HG03196 (cell line): ENCODE data around the gene MZT2B.
"Not testable (repeated sequence)": the region's sequence is repeated elsewhere in the genome, so short reads cannot be mapped to it uniquely, and the experiment has no call there.

Source experiments
- ATAC-seq: cut with Tn5 transposase; IDR thresholded peaks from one replicate; pipeline ENCODE4 v1.9.1; 2021; ENCODE audit not compliant: unreplicated experiment

MZT2B gene, protein sequence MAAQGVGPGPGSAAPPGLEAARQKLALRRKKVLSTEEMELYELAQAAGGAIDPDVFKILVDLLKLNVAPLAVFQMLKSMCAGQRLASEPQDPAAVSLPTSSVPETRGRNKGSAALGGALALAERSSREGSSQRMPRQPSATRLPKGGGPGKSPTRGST

DNA sequence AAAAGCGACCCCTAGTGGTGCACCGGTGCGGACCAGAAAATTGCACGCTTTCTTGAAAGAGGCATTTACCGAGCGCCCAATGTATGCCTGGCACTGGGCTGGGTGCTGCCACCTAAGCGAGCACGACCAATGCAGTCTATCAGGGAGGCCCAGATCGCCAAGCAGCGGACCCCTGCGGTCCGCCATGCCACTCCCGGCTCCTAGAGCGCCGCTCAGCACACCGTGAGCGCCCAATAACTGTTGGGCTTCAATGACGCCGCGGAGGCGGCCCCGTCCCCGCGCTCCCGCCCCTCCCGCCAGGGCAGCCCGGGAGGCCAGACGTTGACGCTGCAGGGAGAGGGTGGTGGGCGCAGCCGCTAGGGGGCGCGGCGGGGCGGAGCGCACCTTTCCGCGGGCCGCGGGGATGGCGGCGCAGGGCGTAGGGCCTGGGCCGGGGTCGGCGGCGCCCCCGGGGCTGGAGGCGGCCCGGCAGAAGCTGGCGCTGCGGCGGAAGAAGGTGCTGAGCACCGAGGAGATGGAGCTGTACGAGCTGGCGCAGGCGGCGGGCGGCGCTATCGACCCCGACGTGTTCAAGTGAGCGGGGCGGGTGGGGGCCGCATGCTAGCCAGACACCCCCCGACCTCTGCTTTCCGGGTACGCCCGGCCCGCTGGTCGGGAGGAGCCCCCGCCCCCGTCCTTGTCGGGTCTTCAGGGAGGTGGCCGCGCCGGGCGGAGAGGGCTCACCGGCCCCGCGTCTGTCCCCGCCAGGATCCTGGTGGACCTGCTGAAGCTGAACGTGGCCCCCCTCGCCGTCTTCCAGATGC, at the start of gene MZT2B:
TSS of gene MZT2B (plus strand) at position 383 of the 803 bp plus-strand sequence. CDS start at position 404, 21 bp downstream.
- peak; percentile 78 for ATAC-seq

DNA sequence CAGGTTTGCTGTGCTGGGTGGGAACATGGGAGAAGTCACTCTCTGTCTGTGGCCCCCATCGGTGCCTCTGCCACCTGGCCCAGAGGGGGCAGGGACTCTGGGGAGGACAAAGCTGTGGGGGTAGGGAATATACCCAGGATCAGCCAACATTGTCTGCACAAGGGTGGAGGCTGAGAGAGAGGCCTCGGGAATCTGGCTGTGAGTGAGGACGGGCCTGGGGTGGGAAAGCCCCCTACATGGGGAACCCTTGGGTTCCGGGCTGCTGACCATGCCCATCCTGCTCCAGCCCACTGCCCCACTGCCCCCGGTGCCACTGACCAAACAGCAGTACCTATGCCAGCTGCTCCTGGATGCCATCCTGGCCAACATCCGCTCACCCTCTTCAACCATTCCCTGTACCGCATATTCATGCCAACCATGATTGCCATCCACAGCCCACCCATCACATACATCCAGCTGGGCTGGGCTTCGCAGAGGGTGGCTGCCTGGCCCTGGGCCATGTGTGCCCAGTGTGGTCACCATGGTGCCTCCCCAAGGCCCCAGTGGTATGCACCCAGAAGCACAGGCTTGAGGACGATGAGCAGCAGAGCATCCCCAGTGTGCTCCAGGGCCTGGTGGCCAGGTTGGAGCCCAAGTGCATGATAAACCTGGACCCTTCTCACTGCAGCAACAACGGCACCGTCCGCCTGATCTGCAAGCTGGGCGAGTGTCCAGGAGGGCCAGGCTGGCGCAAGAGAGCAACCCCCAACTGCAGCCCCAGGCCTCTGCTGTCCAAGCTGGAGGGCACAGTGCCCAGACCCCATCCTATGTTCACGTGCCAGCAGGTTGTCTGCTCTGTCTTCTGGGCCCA, 46.1 kb upstream of the MZT2B start:
- no peak for ATAC-seq

DNA sequence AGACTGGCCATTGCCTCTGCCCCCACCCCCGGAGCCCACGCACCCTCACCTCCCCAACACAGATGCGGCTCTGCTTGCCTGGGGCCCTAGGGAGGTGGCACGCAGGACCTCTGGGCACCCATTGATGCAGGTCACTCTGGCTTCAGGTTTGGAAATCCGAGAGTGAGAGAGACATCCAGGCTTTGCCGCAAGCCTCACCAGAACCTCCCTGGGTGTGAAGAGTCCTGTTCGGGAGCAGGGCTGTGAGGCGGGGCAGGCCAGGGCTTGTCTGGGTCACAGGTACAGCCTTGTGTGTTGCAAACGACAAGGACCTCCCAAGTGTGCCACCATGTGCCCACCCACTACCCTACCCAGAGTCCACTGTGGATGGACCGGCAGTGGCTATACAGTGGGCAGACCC, 45.5 kb upstream of the MZT2B start:
- not testable (repeated sequence) for ATAC-seq

DNA sequence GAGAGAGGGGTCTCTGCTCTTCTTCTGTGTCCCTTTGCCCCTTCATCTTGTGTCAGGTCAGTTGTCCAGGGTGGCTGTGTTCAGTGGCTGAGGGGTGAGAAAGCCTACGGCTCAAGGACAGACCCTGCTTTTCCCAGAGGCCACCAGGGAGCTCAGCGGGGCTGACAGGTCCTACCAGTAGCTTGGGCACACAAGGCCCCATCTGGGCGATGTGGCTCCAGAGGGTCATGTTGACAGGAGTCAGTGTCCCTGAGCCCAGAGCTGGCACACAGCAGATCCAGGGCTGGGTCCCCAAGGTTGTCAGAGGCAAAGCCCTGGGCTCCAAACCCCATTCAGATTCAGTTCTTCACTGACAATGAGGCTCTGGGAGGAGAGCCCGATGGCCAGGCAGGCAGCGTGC, 44.9 kb upstream of the MZT2B start:
- not testable (repeated sequence) for ATAC-seq

DNA sequence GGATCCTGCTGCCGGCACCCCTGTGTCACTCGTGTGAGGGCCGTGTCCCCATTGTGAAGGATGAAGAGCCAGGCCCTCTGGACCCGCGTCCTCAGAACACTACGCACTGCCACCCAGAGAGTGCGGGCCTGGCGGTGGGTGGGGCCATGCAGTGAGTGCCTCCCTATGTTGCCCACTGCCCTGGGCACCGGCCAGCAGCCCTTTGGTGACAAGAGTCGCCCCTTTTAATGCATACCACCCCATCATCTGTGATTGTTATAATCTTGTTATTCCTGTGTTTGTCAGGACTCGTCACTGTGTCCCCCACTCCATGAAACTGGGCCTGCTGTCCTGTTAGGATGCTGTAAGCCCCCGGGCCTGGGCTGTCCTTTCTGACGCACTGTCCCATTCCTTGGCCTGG, 43.7 kb upstream of the MZT2B start:
- not testable (repeated sequence) for ATAC-seq

DNA sequence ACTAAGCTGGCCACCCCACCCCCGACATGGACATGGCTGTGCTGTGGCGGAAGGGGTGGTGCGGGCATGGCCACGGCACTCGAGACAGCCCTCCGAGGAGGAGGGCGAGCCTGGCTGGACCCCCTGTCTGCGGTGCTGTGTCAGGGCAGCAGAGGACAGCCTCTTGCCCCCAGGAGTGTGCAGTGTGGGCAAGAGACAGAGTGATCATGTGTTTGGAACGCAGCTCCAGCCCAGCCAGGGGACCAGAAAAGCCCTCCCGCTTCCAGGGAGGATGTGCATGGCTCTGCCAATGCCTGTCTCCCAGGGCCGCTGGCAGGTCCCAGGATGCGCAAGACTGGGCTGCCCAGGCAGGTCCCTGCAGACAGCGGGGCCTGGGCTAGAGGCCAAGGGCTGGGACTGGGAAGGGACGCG, 43.2 kb upstream of the MZT2B start:
- not testable (repeated sequence) for ATAC-seq

DNA sequence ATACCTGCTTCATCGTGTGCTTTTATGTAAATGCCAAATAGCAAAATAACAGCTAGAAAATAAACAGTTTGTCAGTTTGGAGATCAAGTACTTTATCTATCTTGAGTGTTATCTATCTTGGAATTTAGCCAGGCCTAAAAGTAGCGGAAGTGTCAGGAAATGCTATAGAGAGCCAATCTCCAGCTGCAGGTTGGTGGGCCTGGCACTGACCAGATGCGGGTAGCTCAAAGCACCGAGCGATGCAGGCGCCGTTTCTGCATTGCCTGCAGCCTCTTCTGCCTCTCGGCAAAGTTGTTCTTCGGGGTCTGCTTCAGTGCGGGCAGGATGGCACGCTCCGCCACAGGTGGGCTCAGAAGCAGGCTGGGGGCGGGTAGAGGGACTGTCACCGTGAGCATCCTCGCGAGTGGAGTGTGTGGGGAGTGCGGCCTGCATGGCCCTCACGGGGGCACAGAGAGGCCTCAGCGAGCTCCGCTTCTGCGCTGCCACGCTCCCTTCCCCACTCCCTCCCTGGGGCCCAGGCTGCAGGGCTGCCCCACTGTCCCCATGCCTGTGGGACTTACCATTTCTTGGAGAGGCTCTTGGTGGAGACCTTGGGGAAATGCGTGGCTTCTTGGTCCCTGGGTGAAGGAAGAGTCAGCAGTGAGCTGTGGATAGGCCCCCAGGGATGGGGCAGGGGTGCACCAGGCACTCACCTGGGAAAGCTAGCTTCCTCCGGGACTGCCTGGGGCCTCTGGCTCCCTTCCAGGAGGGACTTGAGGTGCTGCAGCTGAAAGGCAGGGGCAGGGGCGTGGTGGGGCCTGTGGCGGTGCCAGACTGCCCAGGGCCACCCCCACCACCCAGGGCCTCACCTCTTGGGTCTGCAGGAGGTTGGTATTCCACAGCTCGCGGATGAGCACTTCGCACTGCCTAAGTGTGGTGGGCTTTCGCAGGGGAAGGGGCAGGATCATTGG, 42.5 kb upstream of the MZT2B start:
- ATAC-seq: not testable (repeated sequence)

DNA sequence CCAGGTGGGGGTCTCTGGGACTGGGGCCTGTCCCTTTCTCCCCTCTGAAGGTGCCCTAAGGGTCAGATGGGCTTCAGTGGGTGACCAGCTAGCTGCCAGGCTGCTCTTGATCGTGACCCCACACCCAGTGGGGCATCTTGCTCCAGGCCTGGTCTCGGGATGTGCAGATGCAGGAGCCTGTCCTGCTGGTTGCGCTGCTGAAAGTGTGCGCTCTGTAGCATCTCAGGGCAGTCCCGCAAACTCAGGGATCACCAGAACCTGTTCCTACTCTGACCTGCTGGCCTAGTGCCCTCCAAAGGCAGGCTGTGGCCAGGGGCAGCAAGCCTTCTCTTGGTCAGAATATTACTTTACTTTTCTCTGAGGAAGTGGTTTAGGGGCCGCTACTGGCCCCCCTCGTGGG, 41.5 kb upstream of the MZT2B start:
- not testable (repeated sequence) for ATAC-seq

DNA sequence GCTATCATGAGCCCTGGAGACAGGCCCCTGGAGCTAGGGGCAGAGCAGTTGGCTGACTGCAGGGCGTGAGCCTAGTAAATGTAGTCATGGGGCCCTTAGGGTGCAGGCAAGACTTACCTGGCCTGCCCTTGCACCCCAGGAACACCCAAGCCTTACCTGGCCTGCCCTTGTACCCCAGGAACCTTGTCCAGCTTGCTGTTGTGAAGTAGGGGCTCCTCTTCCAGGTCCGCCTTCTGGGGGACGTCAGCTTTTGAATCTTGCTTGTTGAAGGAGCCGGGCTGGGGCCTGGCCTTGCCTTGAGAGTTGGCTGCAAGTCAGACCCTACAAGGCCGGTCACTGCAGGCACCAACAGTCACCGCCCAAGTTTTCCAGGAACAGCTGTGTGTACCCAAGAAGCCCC, 41.1 kb upstream of the MZT2B start:
- not testable (repeated sequence) for ATAC-seq

DNA sequence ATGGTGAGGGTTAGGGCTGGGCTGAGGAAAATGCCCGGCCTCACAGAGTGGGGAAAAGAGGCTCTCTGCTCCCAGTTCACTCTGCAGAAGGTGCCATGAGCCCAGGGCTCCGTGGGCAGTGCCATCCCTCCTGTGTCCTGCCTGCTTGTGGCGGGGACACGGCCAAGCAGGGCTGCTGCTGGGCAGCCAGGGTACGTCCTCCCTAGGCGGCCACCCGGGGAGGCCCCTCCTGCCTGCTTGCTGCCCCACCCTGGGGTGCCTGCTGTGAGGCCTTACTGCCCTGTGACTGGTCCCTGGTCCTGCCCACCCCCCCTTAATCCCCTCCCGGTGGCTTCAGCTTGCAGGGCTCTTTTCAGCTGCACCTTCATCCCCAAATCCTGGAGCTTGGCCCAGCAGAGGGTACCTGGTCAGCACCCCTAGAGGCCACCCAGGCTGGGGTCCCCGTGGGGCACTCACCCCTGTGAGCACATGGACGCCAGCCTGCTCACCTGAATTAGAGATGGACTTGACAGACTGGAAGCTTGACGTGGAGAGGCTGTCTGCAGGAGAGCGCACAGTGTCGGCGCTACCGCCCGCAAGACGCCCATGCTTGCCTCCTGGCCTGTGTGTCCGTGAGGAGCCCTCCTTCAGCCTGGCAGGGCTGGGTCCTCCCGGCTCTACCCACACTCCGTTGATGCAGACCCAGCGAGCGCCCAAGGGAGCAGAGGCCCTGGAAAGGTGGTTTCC, 40.3 kb upstream of the MZT2B start:
- not testable (repeated sequence) for ATAC-seq

DNA sequence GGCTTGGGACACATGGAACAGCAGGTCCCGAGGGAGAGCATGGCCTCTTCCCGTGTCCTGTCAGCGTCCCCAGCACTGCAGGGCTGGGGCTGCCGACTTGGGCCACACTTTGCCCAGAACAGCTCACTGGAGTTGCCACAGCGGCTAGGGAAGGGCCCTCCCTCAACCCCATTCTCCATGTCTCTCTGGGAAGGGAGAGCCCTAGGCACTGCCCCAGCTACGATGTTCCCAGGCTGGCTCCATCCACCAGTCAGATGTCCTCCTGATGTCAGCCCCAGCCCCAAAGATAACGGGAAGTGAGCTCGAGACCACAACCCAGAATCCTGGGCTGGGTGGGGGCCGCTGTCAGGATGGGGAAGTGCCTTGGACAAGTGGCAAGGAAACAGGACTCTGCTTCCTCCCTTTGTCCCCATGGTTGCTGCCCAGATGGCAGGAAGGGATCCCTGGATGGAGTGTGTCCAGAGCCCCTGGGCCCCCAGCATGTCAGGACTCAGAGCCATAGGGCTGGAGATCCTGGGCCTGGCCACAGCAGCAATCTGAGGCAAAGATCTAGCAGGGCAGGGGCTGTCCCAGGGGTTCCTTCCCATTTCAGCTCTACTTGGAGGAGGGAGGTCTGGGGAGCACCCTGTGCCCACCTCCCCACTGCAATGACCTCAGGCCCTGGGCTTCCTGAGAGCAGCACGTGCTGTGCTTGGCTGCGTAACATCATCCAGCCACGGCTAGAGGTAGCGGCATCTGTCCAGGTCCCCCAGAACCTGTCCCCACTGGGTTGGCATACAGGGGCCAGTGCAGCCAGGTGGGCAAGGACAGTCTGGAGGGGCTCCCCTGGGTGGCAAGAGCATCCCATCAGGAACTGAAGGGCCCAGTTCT, 39.4 kb upstream of the MZT2B start:
- not testable (repeated sequence) for ATAC-seq

DNA sequence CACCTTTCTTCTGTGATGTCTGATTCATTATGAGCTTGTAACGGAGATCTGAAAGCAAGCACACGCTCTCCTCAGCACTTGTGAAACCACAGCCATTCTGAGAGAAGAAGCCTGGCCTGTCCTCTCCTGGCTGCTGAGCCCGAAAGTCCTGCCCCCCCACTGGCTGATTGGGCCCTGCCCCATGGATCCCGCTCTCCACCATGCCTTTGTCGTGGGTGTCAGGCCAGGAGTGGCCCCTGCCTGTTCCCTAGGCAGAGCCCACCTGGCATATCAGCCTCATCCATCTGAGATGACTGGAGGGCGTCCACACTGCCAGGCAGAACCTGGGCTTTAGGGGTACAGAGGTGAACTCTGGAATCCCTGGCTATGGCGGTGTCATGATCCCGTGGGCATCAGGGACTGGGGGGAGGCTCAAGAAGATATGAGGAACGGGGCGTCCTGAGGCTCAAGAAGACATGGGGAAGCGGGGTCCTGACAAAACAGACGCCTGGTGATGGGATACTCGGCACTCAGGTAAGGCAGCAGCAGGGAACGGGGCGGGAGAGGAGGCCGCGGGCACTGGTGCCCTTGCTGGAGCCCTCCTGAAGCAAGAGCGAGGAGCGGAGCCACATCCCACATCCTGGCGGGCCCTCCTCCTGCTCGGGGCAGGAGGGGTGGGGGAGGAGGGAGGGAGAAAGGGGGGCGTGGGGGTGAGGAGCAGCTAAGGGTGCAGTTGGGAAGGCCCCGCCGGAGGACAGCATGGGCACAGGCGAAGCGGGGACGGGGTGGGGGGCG, 38.6 kb upstream of the MZT2B start:
- not testable (repeated sequence) for ATAC-seq

DNA sequence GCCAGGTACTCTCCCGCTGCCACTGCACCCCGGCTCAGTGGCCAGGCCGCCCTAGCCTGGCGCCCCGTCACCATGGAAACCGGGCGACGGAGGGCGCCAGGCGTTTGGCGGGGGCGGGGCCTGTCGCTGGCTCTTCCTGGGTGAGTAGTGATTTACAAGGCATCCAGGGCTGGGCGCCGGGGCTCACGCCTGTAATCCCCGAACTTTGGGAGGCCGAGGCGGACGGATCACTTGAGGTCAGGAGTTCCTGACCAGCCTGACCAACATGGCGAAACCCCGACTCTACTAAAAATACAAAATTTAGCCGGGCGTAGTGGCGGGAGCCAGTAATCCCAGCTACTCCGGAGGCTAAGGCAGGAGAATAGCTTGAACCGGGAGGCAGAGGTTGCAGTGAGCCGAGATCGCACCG, 37.1 kb upstream of the MZT2B start, which contains the start of gene CCDC74B:
TSS of gene CCDC74B (minus strand) at position 107 of the 409 bp plus-strand sequence. CDS start 116 bp downstream, outside the sequence.
- ATAC-seq: peak; percentile 92

DNA sequence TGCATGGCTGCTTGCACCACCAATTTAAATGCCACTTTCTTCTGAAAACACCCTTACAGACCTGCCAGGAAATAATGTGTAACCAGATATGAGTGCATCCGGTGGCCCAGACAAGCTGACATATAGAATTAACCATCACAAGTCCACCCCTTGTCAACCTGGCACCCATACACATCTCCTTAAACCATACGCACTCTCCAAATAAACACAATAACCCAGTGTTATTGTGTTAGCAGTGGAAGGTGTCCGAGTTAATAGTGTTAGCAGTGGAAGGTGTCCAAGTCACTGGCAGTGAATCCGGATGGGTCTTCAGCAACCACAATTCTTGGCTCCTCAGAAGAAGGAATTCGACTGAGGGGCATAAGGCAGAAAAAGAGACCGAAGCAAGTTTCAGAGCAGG, 33.5 kb upstream of the MZT2B start:
- ATAC-seq: not testable (repeated sequence)

DNA sequence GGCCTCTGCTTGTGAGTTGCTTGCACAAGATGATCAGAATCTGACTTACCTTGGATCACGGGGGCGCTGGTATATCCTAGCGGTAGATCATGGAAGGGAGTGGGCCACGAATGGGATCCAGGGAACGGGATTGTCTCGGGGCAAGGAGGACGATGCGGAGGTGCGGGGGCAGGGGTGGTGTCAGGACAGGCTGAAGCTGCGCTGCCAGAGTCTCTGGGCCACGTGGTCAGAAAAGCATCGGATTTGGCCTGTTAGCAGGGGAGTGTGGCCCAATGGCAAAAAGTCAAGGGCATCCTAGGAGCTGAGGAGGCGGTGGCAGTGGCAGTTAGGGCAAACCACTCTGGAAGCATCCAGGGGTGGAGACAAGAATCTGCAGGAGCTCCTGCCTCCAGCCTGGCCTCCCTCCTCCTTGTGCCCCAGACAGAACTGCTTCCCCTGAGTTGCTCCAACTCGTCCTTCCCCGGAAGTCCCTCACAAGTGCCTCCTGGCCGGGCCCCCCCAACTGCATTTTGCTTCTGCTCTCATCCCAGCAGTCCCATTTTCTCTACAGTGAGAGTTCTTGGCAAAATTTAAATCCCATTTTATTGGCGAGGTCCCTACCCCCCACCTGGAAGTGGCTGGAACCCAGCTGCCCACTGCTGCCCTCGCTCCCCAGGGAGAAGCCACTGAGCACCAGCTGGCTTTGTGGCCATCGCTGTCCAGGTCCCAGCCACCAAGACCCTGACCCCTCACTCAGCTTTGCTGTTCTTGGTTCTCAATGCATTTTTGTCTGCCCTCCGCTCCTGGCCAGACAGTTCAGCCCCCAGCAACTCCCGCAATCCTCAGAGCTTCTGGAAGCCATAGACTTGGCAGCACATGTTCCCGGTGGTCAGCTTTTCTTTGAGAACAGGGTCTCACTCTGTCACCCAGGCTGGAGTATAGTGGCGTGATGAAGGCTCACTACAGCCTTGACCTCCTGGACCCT, 31.6 kb upstream of the MZT2B start:
- ATAC-seq: no peak

DNA sequence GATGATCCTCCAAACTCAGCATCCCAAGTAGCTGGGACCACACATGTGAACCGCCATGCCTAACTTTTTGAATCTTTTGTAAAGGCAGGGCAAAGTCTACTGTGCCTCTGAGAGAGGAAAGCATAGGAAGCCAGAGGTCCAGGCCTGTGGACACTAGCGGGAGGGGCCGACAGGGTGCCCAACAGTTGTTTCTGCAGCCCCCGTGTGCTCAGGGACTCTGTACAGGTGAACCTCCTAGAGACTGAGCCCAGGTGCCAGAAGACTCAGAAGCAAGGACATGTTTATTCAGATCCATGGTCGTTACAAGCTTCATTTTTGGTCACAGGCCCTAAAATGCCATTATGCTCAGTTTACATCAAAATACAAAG, 30.9 kb upstream of the MZT2B start:
- ATAC-seq: not testable (repeated sequence)
